ENCODE results near the gene AADACL4. TPM values are rescaled to one million over a fixed set of nuclear protein-coding genes. Genes with fewer than 3 reads are reported as not detected.

AADACL4 gene
- polyA plus RNA-seq, 1 donor (not counting 4 experiments of a cell fraction or from before 2014, with no cell fraction given): not detected

- H3K79me2 ChIP-seq (ENCODE audit: control insufficient read depth, insufficient read depth, low read length): peaks cover 2% of the 10 kb centered on the region
- no peaks in the 10 kb centered on the region for H3K9me3 ChIP-seq (ENCODE audit: control insufficient read depth, low read depth, low read length)
- no peak for FAIRE-seq
- H4K20me1 ChIP-seq (ENCODE audit: control insufficient read depth, extremely low read depth, insufficient read depth, low read length): no peaks in the 10 kb centered on the region
- no peak for TF ChIP-seq CTCF (optimal IDR thresholded peaks at IDR 0.05 in 1 of 3, IDR thresholded peaks at IDR 0.05 in 1 of 3, conservative IDR thresholded peaks at IDR 0.05 in 1 of 3; ENCODE audit: extremely low read depth in 1 of 3, insufficient read depth in 2 of 3, low read length in 3 of 3)
- TF ChIP-seq EZH2 (IDR thresholded peaks at IDR 0.05; ENCODE audit: low read length): no peak
- peaks cover 21% of the 10 kb centered on the region for H3K4me1 ChIP-seq (ENCODE audit: control insufficient read depth, extremely low read depth, insufficient read depth, low read length)
- no peaks in the 10 kb centered on the region for H3K9me1 ChIP-seq (ENCODE audit: control insufficient read depth, extremely low read depth, insufficient read depth, low read length)
- H2AFZ ChIP-seq (ENCODE audit: control insufficient read depth, low read length): no peak overlapping the region
- no peaks in the 10 kb centered on the region for H3K36me3 ChIP-seq (ENCODE audit: control insufficient read depth in 2 of 2, extremely low read depth in 1 of 2, insufficient read depth in 2 of 2, low read length in 2 of 2)
- H3K9ac ChIP-seq (ENCODE audit: control insufficient read depth, extremely low read depth, insufficient read depth, low read length): no peak overlapping the region
- no peak for DNase-seq (ENCODE audit: low read depth, low spot score)
- H3K4me3 ChIP-seq (ENCODE audit: control insufficient read depth in 2 of 3, extremely low read depth in 1 of 3, insufficient read depth in 2 of 3, low read depth in 1 of 3, low read length in 3 of 3): no peak overlapping the region
- H3K27ac ChIP-seq (ENCODE audit: control insufficient read depth, insufficient read depth, low read length): no peak overlapping the region
- no peak overlapping the region for H3K4me2 ChIP-seq (ENCODE audit: control insufficient read depth, extremely low read depth, insufficient read depth, low read depth, low read length)
- H3K27me3 ChIP-seq (ENCODE audit: control insufficient read depth, extremely low read depth, insufficient read depth, low read length): no peaks in the 10 kb centered on the region
- dilution Hi-C loops (cut with MboI; ENCODE audit: extremely low pct_ligation_motif_present, low sequenced_read_pairs): no loop called here
Observed at GRCh38 chr1:12603224-12603623, 40.7 kb upstream of the AADACL4 start.

- DNase-seq (ENCODE audit: low read depth, low spot score) (no peak), FAIRE-seq (peak; percentile 93)
- Histone ChIP-seq H3K9ac (ENCODE audit: control insufficient read depth, extremely low read depth, insufficient read depth, low read length) (no peak overlapping the region), H3K4me2 (ENCODE audit: control insufficient read depth, extremely low read depth, insufficient read depth, low read depth, low read length) (no peak overlapping the region), H3K79me2 (ENCODE audit: control insufficient read depth, insufficient read depth, low read length) (peaks cover 2% of the 10 kb centered on the region), H4K20me1 (ENCODE audit: control insufficient read depth, extremely low read depth, insufficient read depth, low read length) (no peaks in the 10 kb centered on the region), H3K4me3 (ENCODE audit: control insufficient read depth in 2 of 3, extremely low read depth in 1 of 3, insufficient read depth in 2 of 3, low read depth in 1 of 3, low read length in 3 of 3) (no peak overlapping the region), H3K9me1 (ENCODE audit: control insufficient read depth, extremely low read depth, insufficient read depth, low read length) (no peaks in the 10 kb centered on the region), H3K27me3 (ENCODE audit: control insufficient read depth, extremely low read depth, insufficient read depth, low read length) (no peaks in the 10 kb centered on the region), H3K27ac (ENCODE audit: control insufficient read depth, insufficient read depth, low read length) (no peak overlapping the region), H3K4me1 (ENCODE audit: control insufficient read depth, extremely low read depth, insufficient read depth, low read length) (peaks cover 21% of the 10 kb centered on the region), H3K9me3 (ENCODE audit: control insufficient read depth, low read depth, low read length) (no peaks in the 10 kb centered on the region), H2AFZ (ENCODE audit: control insufficient read depth, low read length) (no peak overlapping the region), H3K36me3 (ENCODE audit: control insufficient read depth in 2 of 2, extremely low read depth in 1 of 2, insufficient read depth in 2 of 2, low read length in 2 of 2) (no peaks in the 10 kb centered on the region)
- dilution Hi-C loops (cut with MboI; ENCODE audit: extremely low pct_ligation_motif_present, low sequenced_read_pairs): no loop called here
- TF ChIP-seq CTCF (optimal IDR thresholded peaks at IDR 0.05 in 1 of 3, IDR thresholded peaks at IDR 0.05 in 1 of 3, conservative IDR thresholded peaks at IDR 0.05 in 1 of 3; ENCODE audit: extremely low read depth in 1 of 3, insufficient read depth in 2 of 3, low read length in 3 of 3) (no peak), EZH2 (IDR thresholded peaks at IDR 0.05; ENCODE audit: low read length) (no peak)
Observed at GRCh38 chr1:12604114-12604874, 39.6 kb upstream of the AADACL4 start.

All from keratinocyte (primary cell).